Anterior cingulate cortex (tissue), 58 donors: ENCODE data around the gene XPNPEP1.

Experiments
- DNase-seq, 58 donors: peaks; one replicate each; lab custom pipeline; 2025; lab: John Stamatoyannopoulos, UW

Gene XPNPEP1

DNA sequence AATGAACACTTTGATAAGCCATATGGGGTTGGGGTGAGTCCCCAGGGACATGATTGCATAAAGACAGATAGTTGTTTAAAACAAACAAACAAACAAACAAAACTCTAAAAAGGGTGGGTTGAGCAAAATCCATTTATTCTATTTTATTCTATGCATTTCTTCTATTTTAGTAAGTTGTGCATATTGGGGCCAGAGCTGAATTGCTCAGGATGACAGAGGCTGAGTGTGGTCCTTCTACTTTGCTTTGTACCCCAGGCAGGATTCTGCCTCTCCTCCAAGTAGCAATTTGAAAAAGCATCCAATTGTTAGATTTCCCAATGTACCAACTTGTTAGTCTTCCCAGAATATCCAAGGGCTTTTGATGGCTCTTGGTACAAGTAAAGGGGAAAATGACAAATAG lies 29.2 kb upstream of the XPNPEP1 start:
- no peak for DNase-seq

DNA sequence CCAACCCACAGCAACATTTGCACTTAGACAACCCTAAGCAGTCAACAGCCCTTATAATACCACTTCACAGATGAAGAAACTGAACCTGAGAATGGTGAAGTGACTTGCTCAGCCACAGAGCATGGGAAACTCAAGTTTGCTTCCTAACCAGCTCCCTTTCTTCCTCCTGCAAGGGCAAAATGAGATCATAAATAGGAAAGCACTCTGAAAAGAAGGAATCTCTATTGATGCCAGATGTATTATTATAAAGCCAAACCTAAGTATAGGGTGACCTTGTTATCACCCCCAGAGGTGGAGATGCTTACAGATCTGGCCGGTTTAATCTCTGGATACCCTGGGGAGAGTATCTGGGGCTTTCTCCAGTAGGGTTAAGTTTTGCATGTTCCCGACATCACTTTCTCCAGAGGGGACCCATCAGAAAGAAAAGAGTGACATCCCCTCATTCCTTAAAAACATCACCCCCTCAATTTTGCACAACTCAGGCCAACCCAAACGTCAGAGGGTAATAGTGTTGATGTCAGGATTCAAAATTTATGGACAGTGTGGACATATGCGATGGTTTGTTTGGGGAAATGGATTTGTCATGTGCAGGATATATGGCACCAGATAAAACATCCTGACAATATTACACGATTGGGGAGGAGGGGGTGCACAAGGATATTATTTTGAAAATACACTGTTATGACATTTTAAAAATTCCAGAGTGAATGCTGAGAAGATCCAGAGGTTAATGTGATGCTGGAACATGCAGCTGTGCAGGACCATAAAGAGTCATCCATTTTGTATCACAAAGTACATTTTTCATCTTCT lies 24.0 kb upstream of the XPNPEP1 start:
- DNase-seq = no peak

DNA sequence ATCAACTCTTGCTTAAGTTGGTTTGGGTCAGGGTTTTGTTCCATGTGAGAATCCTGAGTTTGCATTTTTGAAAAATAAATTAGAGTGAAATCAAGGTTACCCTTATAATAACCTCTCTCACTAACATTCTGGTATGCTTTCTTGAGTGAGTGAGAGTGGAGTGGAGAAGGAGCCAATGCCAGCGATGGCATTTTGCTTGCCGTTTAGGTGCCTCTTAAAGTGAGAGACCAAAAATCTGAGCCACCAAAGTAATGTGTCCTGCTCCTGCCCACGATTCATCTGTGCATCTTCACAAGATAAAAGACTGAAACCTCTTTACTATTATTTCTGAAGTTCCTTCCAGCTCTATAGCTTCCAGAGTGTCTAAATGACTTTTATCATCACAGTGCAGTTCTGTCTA lies 23.4 kb upstream of the XPNPEP1 start:
- DNase-seq = peak in 5 of 58 donors; percentile 18 to 56 (median 24)

DNA sequence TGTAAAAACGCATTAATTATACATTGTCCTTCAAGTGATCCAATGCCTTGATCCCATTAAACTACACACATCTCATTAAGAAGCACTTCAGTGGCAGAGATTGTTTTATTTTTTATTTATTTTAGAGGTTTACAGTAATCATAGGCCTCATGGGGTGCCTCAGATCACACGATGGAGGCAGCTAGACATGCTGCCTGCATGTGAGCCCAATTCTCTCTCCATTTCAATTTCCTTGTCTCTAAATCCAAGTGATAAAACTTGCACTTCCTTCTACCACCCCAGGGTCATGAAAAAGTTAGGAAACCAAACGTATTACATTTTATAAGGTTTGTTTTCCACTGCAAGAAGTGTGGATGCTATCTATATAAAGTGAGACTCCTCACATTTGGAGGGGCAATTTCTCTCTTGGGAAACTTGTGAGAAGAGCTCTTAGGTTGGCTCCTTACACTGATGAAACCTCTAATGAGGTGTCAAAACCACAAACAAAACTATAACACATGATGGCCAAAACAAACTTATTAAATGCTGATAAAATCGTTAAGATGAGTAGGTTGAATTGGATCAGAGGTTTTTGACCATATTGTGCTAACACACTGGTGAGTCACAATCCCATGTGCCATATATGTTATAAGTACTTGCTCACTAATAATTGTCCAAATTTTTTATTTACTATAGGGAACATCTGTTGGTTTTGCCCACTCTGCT lies 22.3 kb upstream of the XPNPEP1 start:
- no peak for DNase-seq

DNA sequence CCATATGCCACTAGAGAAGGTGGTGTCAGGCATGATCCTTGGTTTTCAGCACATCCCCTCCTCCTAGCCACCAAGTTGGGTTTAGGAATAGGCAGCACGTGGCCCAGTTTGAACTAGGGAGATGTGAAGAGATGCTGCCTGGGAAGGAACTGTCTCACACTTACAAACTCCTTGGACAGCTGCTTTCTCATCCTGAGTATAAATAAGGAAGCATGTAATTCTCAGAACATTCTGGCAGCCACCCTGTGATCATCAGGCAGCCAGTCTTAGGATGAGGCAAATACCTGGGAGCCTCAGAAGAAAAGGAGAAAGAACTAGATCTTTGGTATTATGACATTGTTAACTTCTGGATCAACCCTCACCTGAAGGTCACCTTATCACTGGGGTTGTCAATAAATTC lies 21.3 kb upstream of the XPNPEP1 start:
- no peak for DNase-seq

DNA sequence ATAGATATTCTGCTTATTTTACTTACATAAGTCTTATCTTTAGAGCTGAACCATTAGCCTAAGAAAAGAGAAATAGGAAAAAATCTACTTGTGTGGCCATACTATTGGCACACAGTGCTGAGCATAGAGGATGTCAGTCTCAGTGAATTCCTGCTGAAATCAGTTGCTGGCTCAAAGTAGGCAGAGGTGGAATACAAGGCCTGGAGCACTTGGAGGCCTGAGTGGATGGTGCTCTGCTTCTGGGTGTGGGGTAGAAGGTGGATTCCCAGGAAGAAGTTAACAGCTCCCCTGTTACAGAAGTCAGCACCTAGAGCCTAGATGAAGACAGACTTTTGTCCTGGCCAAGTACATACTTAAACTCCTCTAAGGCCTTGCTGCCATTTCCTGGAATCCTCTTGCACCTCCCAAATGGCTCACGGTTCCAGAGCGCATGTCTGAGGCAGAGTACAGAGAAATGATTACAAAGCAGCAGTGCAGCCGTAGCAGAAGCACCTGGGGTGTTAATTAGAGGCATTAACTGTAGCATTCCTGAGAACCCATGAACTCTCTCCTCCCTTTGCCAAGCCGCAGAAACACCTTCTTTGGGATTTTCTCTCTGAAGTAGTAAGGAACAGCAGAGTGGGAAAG lies 18.0 kb upstream of the XPNPEP1 start:
- DNase-seq = no peak

DNA sequence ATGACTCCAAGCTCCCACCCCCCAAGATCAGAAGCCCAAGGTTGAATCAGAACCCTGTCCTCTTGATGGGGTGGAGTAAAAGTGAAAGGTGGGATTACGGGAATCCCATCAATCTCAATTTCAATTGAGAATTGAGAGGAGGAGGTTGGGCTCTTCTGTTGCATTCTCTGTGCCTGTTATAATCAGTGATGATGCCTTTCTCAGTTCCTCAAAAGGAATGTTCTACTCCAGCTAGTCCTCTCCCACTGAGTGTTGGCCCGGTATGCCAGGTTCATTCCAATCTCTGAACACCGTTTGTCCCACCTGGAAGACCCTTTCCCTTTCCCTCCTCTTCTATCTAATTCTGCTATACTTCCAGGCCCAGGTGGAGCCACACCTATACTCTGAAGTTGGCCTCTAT lies 17.2 kb upstream of the XPNPEP1 start:
- no peak for DNase-seq

DNA sequence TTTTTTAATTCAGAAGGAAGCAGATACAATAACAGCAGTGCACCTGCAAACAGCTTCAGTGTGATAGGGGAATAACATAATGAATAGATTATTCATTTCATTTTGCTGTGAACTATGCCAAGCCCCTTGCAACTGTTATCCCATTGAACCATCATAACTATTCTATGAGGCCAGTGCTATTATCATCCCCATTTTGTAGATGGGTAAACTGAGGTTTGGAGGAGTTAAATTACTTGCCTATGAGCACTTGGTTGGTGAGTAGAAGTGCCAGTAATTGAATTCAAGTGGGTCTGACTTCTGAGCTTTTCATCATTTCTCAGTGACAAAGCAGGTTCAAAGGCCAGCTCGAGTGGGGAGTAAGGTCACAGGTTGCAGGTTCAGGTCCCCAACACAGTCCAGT lies 16.8 kb upstream of the XPNPEP1 start:
- no peak for DNase-seq

DNA sequence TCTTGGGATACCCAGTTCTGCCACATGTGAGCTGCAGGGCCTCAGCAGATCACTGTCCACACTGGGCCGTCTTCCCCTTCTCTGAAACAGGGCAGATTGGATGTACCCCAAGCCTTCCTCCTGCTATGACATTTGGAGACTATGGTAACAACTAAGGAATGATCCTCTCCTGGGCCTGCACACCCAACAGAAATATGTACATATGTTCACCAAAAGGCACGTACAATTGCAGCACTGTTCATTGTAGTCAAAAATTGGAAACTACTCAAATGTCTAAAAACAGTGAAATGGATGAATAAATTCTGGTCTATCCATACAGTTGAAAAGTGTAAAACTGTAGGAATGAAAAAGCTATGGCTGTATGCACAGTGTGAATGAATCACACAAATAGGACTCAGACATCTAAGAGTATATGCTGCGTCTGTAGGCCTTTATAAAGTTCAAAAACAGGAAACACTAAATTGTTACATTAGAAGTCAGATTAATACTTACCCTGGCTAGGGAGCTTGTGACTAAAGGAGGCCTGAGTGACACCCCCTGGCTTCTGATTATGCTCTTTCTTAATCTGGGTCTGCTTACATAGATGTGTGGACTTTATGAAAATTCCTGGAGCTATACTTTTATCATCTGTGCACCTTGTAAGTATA lies 16.1 kb upstream of the XPNPEP1 start:
- no peak for DNase-seq

DNA sequence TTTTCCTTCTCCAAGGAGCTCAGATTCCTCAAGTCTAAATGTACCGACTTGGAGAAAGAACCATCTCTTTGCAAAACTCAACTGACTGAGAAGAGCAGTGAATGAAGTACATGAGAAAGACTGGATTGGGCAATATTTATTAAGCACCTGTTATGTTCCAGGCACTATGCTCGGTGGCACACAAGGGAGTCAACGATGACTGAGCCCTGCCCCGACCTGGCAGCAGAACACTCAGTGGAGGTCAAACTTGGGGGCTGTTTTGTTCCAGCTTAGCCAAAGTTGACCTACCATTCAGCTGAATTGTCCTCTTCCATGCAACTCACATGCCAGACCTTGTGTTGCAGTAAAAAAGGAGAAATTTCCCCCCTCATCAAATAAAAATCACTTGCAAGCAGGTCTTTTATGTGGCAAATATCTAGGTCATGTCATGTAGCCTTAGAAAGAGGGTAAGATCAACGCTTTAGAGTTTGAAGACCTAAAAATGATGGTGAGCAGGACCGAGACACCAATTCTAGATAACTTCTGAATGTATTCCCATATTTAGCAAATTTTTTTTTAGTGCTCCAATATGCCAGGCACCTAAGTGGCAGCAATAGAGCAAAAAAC lies 14.3 kb upstream of the XPNPEP1 start:
- no peak for DNase-seq

DNA sequence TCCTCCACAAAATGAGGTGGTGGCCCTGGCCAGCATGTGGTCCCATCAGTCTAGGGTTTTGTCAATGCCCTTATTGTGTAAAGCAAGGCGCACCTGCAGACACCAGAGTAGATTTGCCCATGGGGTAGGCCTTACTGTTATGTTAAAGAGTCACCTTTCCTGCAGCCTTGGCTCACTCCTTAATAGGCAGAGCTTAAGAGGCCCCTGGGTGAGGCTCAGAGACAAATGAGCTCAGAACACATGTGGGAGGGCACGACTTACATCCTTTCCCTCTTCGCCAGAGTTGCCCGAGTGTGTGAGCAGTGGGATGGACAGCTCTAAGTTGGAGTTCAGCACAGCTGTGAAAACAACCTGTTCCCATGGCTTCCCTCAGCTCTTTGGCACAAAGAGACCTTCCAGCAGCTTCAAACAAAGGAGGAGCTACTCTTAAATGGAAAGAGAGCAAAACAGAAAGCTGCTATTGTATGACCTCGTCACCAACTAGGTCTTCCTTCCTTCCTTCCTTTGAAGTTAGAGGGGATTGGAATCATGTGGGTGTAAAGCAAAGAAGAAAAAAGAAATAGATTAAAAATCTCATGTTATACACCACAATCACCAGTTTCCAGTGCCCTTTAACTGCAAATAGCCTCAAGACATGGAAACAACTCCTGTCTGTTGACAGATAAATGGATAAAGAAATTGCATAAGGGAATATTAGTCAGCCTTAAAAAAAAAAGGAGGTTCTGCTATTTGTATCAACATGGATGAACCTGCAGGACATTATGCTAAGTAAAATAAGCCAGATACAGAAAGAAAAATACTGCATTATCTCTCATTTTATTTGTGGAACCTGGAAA lies 11.9 kb upstream of the XPNPEP1 start:
- DNase-seq = peak in 3 of 58 donors; percentile 10 to 37 (median 34)

DNA sequence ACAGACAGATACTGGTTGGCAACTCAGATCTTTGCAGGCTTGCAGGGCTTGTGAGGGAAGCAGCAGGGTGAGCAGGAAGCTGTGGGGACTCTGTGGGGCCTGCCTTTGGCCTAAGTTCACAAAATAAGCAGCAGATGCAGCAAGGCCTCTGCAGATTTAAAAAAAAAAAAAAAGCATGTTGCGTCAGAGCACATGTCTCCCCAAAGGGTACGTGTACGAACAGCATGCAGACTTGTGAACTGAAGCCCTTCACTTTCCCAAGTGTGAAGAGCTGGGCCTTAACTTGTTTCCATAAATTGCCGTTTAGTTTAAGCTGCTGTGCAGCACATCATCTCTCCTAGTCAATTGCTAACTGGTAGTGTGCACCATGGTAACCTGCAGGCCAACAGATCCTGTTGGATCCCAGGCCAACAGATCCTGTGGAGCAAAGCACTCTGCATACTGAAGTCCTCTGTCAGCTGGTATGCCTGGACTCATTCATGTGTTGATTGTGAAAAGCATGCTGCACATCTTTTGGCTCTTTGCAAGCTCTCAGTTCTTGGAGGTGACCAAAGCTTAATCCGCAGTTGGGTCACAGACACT lies 10.8 kb upstream of the XPNPEP1 start:
- no peak for DNase-seq

DNA sequence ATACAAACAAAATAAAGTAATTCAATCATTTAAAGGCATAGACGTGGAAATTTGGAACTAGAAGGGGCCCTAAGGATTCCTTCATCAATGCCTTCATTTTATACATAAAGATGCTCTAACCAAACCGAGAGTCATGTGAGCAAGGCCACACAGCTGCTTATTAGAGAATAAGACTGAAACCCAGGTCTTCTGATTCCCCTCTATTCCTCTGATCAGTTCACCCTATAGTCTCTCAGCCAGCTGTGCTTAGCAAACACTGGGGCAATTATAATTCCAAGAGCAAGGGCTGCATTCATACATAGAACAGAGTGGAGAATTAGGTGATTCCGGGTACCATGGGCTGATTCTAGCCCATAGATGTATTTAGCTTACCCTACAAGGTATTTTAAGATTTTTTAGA lies 9.7 kb upstream of the XPNPEP1 start:
- DNase-seq = no peak

DNA sequence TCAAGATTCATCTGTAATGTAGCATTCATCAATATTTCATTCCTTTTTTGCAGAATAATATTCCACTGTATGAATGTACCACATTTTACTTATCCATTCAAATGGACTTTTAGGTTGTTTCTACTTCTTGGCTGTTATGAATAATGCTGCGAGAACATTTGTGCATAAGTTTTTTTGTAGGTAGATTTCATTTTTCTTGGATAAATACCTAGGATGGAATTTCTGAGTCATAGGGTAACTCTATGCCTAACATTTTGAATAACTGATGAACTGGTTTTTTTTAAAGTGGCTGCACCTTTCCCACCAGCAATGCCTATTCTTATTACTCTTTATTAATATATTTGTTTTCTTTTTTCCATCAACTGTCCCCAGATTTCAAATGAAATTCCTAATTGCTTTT lies 9.1 kb upstream of the XPNPEP1 start:
- DNase-seq = no peak

DNA sequence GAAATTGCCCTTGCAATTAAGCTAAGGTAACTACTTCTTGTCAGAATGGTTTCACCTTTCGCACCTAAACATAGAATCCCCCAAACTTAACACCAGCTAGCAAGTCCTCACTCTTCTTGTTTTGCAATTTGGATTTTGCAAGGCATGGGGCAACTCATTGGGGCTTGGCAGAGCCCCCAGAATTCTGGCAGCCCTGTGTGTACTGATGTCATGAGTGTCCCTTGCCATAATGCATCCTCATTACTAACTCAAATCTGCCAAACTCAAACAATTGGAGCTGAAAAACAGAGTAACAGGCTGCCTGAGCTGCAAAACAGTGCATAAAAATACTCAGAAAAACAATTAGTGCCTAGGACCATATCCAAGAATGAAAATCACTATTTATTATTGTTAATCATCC lies 7.9 kb upstream of the XPNPEP1 start:
- peak in 34 of 58 donors; percentile 3 to 67 (median 22) for DNase-seq

DNA sequence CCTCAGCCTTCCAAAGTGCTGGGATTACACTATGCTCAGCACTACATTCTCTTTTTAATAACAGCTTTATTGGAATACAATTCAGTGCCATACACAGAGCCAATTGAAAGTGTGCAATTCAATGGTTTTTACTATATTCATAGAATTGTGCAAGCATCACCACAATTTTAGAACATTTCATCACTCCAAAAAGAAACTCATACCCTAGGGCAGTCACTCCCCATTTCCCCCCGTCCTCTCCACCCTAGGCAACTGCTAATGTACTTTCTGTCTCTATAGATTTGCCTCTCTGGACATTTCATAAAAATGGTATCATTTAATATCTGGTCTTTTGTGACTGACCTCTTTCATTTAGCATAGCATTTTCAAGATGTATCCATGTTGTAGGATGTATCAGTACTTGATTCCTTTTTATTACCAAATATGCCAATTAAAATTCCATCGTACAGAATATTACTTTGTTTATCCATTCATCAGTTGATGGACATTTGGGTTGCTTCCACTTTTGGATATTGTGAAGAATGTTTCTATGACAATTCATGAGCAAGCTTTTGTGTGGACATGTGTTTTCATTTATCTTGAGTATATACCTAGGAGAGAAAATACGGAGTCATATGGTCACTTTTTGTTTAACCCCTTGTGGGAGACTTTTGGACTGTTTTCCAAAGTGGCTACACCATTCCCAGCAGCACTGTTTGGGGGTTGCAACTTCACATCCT lies 6.3 kb upstream of the XPNPEP1 start:
- no peak for DNase-seq

DNA sequence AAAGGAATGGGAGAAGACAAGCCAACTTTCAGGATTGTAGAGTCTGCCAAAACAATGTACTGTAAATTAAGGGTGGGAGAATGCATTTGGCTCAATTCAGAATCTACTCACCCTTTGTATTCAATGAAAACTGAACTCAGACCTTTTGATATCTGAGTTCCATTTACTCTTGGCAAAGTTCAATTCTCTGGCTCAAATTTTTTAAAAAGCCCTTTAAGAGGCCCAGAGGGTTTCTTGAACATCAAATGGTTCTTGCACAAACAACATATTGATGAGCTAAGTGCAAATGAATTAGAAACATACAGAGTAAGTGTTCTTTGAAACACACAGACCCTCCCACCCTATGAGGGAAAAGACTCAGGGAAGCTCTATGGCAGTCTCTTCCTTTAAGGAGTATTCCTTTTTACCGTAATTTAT lies 5.2 kb upstream of the XPNPEP1 start:
- no peak for DNase-seq

DNA sequence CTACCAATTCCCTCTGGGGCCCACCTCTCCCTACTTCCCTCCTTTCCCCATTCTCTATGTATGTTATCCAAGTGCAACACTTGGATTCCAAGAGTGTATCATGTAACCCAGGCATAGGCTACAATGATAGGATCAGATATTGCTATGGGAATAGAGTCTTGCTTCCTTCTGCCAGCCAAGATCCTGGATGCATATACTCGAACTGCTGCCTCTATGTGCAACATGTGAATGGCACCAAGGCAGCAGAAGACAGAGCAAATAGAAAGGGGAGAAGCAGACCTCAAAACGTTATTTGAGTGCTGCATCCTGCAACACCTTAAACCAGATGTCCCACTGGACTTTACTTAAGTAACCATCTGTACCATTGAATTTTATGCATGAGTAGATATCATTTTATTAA lies 3.5 kb upstream of the XPNPEP1 start:
- DNase-seq = no peak
